ENCODE data around the gene IL32.

- no peak for TF ChIP-seq REST (IDR thresholded peaks at IDR 0.05; ENCODE audit: insufficient read depth in 1 of 2, low read depth in 2 of 2, low read length in 2 of 2)
- TF ChIP-seq POLR2AphosphoS5 (IDR thresholded peaks at IDR 0.05; ENCODE audit: low read depth, low read length), result no peak
These were observed 954 bp downstream of the IL32 start for GRCh38 chr16:3066440-3066748.

Measured in PFSK-1 (cell line).